AG09319 (cell line): ENCODE measurements around the gene CUX1.
"Not testable (repeated sequence)": the region's sequence is repeated elsewhere in the genome, so short reads cannot be mapped to it uniquely, and the experiment has no call there.

Source experiments
- DNase-seq: peaks from one replicate; pipeline ENCODE4 v3.0.0-alpha.2; 2010; ENCODE audit warnings: low read depth; ENCODE audit errors: extremely low read depth
- TF ChIP-seq, protein P1 (sequence below): IDR thresholded peaks from 2 replicates; pipeline ENCODE4 v1.5.1; 2011; ENCODE audit warnings: low read depth, mild to moderate bottlenecking, inconsistent platforms, low read length, moderate library complexity

Gene CUX1

DNA sequence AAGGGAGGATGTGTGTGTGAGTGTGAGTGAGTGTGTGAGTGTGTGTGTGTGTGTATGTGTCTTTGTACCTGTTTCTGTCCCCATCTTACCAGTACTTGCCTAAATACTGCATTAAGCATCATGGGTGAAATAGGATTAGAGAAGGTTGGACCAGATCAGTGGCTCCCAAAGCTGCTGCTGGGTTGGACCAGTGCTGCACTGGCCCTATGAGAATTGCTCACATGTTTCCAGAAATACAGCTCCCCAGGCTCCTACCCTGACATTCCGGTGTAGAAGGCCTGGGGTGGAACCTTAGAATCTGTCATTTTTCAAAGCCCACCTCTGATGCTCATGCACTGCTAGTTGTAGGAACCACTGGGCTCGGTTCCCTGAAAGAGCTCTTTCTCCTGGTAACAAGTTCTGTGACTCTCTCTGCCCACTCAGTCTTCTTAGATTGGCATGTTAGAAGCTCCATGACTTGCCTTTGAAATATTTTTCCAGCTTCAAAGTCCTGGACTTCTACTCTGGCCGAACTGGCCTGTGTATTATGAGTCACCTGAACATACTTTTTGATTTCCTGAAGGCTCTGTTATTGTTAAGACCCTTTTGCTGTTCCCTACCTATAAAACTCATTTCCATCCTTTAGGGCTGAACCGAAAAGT lies 224.7 kb downstream of the CUX1 start:
- DNase-seq = no peak
- TF ChIP-seq, protein P1, sequence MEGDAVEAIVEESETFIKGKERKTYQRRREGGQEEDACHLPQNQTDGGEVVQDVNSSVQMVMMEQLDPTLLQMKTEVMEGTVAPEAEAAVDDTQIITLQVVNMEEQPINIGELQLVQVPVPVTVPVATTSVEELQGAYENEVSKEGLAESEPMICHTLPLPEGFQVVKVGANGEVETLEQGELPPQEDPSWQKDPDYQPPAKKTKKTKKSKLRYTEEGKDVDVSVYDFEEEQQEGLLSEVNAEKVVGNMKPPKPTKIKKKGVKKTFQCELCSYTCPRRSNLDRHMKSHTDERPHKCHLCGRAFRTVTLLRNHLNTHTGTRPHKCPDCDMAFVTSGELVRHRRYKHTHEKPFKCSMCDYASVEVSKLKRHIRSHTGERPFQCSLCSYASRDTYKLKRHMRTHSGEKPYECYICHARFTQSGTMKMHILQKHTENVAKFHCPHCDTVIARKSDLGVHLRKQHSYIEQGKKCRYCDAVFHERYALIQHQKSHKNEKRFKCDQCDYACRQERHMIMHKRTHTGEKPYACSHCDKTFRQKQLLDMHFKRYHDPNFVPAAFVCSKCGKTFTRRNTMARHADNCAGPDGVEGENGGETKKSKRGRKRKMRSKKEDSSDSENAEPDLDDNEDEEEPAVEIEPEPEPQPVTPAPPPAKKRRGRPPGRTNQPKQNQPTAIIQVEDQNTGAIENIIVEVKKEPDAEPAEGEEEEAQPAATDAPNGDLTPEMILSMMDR = no peak

DNA sequence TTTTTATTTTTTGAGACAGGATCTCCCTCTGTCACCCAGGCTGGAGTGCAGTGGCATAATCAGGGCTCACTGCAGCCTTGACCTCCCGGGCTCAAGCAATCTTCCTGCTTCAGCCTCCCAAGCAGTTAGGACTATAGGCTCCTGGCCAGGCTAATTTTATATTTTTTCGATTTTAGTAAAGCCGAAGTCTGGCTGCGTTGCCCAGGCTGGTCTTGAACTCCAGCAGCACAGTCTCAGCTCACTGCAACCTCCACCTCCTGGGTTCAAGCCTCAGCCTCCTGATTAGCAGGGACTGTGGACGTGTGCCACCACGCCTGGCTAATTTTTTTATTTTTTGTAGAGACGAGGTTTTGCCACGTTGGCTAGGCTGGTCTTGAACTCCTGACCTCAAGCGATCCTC lies 225.4 kb downstream of the CUX1 start:
- not testable (repeated sequence) for DNase-seq

DNA sequence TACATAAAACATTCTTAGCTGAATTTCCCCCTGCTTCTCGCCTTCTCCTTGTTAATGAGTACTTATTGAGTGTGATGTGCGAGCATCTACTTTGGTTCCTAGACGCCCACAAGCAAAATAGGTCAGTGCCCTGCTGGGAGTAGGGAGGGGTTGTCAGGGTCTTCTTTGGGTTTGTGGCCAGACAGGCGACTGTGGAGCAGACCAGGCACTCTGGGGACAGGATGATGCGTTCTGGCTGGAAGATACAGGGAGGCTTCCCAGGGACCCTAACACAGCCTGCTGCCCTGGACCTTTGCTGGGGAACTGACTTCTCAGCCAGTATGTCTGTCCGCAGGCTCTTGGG lies 227.2 kb downstream of the CUX1 start:
- TF ChIP-seq, protein P1 = no peak
- DNase-seq = no peak

DNA sequence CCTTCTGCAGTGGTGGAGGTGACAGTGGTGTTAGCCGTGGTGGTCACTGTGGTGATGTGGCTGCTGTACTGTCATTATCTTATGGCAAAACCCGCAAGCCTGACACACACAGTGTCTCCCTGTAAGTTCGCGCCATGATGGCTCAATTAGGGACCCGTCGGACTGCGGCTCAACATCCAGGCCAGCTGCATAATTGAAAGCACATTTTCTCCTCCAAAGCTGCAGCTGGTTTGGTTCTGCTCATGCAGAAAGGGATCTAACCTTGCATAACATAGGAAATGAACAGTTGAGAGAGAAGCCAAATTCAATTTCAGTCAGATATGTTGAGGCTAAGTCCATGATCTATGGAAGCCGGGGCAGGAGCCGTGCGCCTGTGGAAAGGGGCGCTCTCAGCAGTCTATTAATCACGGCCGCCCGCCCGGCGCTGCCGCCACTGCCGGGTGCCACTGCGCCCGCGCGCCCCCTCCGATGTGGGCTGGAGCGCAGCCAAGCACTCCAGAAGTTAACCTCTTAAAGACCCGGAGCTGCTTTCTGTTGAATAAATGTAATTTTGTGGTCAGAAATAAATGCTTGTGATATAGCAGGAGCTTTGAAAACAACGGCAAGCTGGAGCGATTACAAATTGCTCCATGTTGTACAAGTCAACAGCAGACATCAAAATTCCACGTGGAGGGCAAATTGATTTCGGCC lies 227.7 kb downstream of the CUX1 start:
- TF ChIP-seq, protein P1 = no peak
- peak; percentile 88 for DNase-seq

DNA sequence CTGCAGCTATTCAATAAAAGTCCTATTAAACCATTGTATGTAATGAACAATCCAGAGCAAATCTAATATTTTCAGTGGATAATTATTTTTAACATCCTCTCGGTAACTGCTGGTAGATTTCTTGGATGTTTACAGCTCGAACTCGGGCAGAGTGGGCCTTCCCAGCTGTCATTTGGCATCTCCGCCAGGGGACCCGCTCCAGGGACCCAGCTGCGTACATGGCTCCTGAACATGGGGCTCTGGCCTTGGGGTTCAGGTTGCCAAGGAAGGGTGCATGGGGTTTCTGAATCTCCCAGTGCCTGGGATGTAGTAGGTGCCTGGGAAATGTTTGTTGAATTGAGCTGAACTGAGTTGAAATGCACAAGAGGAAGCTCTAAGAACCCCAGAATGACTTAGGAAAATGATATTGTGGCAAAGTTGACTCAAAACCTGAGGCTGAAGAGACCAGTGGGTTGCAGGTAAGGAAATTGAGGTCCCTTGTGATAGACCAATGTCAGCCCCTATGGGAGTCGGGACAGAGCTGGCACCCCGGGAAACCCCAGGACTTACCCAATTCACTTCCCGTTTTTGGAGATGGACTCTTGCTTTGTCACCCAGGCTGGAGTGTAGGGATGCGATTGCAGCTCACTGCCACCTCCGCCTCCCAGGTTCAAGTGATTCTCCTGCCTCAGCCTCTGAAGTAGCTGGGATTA lies 228.4 kb downstream of the CUX1 start:
- no peak for DNase-seq
- TF ChIP-seq, protein P1 = no peak

DNA sequence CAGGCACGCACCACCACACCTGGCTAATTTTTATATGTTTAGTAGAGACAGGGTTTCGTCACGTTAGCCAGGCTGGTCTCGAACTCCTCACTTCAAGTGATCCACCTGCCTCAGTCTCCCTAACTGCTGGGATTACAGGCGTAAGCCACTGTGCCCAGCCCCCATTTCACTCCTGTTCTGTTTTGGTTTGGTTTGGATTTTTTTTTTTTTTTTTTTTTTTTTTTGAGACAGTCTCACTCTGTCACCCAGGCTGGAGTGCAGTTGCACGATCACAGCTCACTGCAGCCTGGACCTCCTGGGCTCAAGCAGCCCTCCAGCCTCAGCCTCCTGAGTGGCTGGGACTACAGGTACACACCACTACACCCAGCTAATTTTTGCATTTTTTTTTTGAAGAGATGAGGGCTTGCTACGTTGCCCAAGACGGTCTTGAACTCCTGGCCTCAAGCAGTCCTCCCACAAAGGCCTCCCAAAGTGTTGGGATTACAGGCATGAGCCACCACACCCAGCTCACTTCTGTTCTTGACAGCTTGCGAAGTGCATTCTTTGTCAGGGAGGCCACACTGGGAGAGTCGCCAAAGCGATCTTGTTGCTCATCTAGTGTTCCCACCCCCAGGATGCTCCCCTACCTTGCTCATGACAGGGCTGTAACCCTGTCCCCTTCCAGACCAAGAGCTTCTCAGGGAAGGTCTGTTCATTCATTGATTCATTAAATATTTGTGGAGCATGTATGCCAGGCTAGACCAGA lies 229.1 kb downstream of the CUX1 start:
- no peak for DNase-seq
- TF ChIP-seq, protein P1 = no peak

DNA sequence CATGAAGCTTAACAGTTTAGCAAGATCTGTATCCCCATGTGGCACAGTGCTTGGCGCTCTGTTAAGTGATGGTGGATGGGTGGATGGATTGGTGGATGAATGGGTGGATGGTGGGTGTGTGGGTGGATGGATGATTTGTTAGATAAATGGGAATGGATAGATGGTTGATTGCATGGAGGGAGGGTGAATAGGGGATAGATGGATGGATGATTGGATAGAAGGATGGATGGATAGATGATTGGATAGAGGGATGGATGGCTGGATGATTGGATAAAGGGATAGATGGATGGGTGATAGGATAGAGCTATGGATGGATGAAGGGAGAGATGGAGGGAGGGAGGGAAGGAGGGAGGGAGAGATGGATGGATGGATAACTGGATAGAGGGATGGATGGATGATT lies 229.7 kb downstream of the CUX1 start:
- DNase-seq = no peak
- TF ChIP-seq, protein P1 = no peak
